Measurements from ENCODE around the gene IFNA5.

Gene IFNA5

GRCh38 chr9:21322911-21323461 is 17.9 kb upstream of the IFNA5 start:
- Histone ChIP-seq H3K9me3 (ENCODE audit: control insufficient read depth in 1 of 2, low read length in 2 of 2) (no peaks in the 10 kb centered on the region), H3K27ac (ENCODE audit: low read length) (no peak overlapping the region), H3K4me1 (ENCODE audit: control insufficient read depth in 1 of 2, insufficient read depth in 2 of 2, low read length in 2 of 2) (peaks cover 13% of the 10 kb centered on the region in 2 donors), H3K4me3 (ENCODE audit: low read depth in 1 of 2, low read length in 2 of 2) (no peak overlapping the region), H3K27me3 (ENCODE audit: low read depth, low read length) (no peaks in the 10 kb centered on the region), H3K36me3 (ENCODE audit: control insufficient read depth in 1 of 2, insufficient read depth in 2 of 2, low read length in 2 of 2) (peaks cover 17 to 18% of the 10 kb centered on the region in 2 donors)

- peaks cover 1 to 6% of the 10 kb centered on the region in 2 donors for H3K4me1 ChIP-seq (ENCODE audit: control insufficient read depth in 1 of 2, insufficient read depth in 2 of 2, low read length in 2 of 2)
- no peak overlapping the region for H3K4me3 ChIP-seq (ENCODE audit: low read depth in 1 of 2, low read length in 2 of 2)
- peaks cover 17 to 18% of the 10 kb centered on the region in 2 donors for H3K36me3 ChIP-seq (ENCODE audit: control insufficient read depth in 1 of 2, insufficient read depth in 2 of 2, low read length in 2 of 2)
- H3K27ac ChIP-seq (ENCODE audit: low read length): no peak overlapping the region
- H3K27me3 ChIP-seq (ENCODE audit: low read depth, low read length): no peaks in the 10 kb centered on the region
- H3K9me3 ChIP-seq (ENCODE audit: control insufficient read depth in 1 of 2, low read length in 2 of 2): no peaks in the 10 kb centered on the region
Measured at GRCh38 chr9:21320465-21320864, 15.4 kb upstream of the IFNA5 start.

GRCh38 chr9:21317956-21318923 is 13.1 kb upstream of the IFNA5 start:
- Histone ChIP-seq H3K36me3 (ENCODE audit: control insufficient read depth in 1 of 2, insufficient read depth in 2 of 2, low read length in 2 of 2) (peaks cover 8 to 9% of the 10 kb centered on the region in 2 donors), H3K9me3 (ENCODE audit: control insufficient read depth in 1 of 2, low read length in 2 of 2) (no peaks in the 10 kb centered on the region), H3K27me3 (ENCODE audit: low read depth, low read length) (no peaks in the 10 kb centered on the region), H3K27ac (ENCODE audit: low read length) (no peak overlapping the region), H3K4me1 (ENCODE audit: control insufficient read depth in 1 of 2, insufficient read depth in 2 of 2, low read length in 2 of 2) (peaks cover 0 to 6% of the 10 kb centered on the region in 2 donors), H3K4me3 (ENCODE audit: low read depth in 1 of 2, low read length in 2 of 2) (no peak overlapping the region)

- H3K4me1 ChIP-seq (ENCODE audit: control insufficient read depth in 1 of 2, insufficient read depth in 2 of 2, low read length in 2 of 2): peaks cover 0 to 6% of the 10 kb centered on the region in 2 donors
- no peaks in the 10 kb centered on the region for H3K9me3 ChIP-seq (ENCODE audit: control insufficient read depth in 1 of 2, low read length in 2 of 2)
- no peak overlapping the region for H3K4me3 ChIP-seq (ENCODE audit: low read depth in 1 of 2, low read length in 2 of 2)
- H3K36me3 ChIP-seq (ENCODE audit: control insufficient read depth in 1 of 2, insufficient read depth in 2 of 2, low read length in 2 of 2): no peaks in the 10 kb centered on the region
- no peaks in the 10 kb centered on the region for H3K27me3 ChIP-seq (ENCODE audit: low read depth, low read length)
- no peak overlapping the region for H3K27ac ChIP-seq (ENCODE audit: low read length)
Measured at GRCh38 chr9:21316860-21317259, 11.7 kb upstream of the IFNA5 start.

DNA sequence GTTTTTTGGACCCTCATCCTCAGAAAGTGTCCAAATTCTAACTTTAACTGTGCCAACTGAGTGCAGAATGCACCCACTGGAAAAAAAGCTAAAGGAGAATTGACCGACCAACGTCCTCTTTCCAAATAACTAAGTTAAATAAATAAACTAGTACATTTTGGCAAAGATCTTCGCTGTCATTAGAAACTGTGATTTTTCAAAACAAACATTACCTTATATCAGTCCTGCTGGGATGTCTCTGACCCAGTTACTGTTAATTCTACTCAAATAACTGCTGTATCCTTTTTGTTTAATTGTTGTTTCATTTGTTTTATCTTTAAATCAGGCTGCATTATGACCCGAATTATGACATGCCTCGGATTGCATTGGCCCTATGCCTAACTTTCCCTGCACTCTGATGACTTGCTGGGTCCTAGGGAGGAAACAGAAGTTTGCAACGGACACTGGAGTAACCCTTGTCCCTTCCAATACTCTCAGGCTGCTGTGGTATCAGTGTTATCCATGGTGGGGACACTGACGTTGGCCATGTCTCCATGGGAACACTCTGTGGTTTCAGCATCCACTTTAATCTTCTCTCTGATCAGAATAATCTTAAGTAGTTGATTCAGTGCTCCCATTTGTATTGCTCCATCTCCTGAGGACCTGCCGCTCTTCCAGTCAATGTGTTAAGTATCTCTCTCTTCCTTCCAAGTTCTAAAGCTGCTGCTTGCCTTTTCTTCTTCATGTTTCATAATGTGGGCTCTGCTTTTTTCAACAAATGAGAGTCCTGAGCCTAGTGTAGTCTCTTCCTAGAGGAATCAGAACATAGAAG is 11.1 kb upstream of the IFNA5 start:
- Histone ChIP-seq H3K27ac (ENCODE audit: low read length) (no peak overlapping the region), H3K27me3 (ENCODE audit: low read depth, low read length) (no peaks in the 10 kb centered on the region), H3K36me3 (ENCODE audit: control insufficient read depth in 1 of 2, insufficient read depth in 2 of 2, low read length in 2 of 2) (no peaks in the 10 kb centered on the region), H3K9me3 (ENCODE audit: control insufficient read depth in 1 of 2, low read length in 2 of 2) (no peaks in the 10 kb centered on the region), H3K4me1 (ENCODE audit: control insufficient read depth in 1 of 2, insufficient read depth in 2 of 2, low read length in 2 of 2) (peaks cover 0 to 6% of the 10 kb centered on the region in 2 donors), H3K4me3 (ENCODE audit: low read depth in 1 of 2, low read length in 2 of 2) (no peak overlapping the region)

DNA sequence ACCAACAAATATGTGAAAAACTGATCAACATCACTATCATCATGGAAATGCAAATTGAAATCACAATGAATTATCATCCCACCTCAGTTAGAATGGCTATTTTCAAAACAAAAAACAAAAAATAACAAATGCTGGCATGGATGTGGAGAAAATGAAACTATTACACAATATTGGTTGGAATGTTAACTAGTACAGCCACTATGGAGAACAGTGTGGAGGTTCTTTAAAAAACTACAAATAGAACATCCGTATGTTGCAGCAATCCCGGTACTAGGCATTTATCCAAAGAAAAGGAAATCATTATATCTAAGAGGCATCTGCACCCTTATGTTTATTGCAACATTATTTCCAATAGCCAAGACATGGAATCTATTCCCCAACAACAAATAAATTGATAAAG is 9.0 kb upstream of the IFNA5 start:
- H3K27ac ChIP-seq (ENCODE audit: low read length): no peak overlapping the region
- peaks cover 0 to 6% of the 10 kb centered on the region in 2 donors for H3K4me1 ChIP-seq (ENCODE audit: control insufficient read depth in 1 of 2, insufficient read depth in 2 of 2, low read length in 2 of 2)
- H3K27me3 ChIP-seq (ENCODE audit: low read depth, low read length): no peaks in the 10 kb centered on the region

DNA sequence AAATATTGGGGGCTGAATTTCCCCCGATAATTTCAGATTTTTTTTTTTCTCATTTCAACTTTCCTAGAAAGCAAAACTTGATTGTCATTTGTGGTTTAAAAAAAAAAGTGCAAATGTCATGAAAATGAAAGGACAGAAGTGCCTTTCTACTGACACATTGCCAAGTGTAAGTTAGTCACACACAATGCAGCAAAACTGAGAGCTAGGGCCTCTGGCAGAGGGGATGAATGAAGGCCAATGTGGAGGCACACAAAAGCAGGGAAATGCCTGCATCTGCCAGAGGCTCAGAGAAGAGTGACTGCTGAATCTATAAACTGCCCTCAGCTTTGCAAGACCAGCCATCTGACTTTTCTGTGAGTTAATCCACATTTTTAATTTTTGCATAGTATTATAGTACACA is 6.8 kb upstream of the IFNA5 start:
- no peak overlapping the region for H3K4me3 ChIP-seq (ENCODE audit: low read depth in 1 of 2, low read length in 2 of 2)
- H3K4me1 ChIP-seq (ENCODE audit: control insufficient read depth in 1 of 2, insufficient read depth in 2 of 2, low read length in 2 of 2): peaks cover 0 to 4% of the 10 kb centered on the region in 2 donors
- no peaks in the 10 kb centered on the region for H3K36me3 ChIP-seq (ENCODE audit: control insufficient read depth in 1 of 2, insufficient read depth in 2 of 2, low read length in 2 of 2)
- no peaks in the 10 kb centered on the region for H3K27me3 ChIP-seq (ENCODE audit: low read depth, low read length)
- no peak overlapping the region for H3K27ac ChIP-seq (ENCODE audit: low read length)
- no peaks in the 10 kb centered on the region for H3K9me3 ChIP-seq (ENCODE audit: control insufficient read depth in 1 of 2, low read length in 2 of 2)

More for the DNA sequence above, 9.0 kb upstream of the IFNA5 start:
- Histone ChIP-seq H3K4me3 (ENCODE audit: low read depth in 1 of 2, low read length in 2 of 2) (no peak overlapping the region), H3K9me3 (ENCODE audit: control insufficient read depth in 1 of 2, low read length in 2 of 2) (no peaks in the 10 kb centered on the region), H3K36me3 (ENCODE audit: control insufficient read depth in 1 of 2, insufficient read depth in 2 of 2, low read length in 2 of 2) (no peaks in the 10 kb centered on the region)

DNA sequence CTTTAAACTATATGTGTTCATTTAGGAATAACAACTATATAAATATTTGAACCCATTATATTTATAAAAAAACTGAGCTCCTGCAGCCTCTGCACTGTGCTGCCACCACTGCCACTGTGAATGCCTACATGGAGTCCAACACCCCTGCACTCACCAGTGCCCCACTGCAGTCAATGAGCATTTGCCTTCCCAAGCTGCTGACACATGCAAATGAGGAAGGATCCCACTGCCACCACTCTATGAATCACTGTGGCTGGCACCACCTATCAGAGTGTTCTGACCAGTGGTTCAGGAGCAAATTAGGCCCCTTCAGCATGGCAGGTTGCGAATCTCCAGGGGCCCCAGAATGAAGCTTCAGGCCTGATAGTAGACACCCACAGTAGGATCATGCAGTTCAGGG is 9.1 kb downstream of the IFNA5 start:
- Histone ChIP-seq H3K27me3 (ENCODE audit: low read depth, low read length) (no peaks in the 10 kb centered on the region), H3K27ac (ENCODE audit: low read length) (no peak overlapping the region), H3K4me3 (ENCODE audit: low read depth in 1 of 2, low read length in 2 of 2) (no peak overlapping the region), H3K36me3 (ENCODE audit: control insufficient read depth in 1 of 2, insufficient read depth in 2 of 2, low read length in 2 of 2) (no peaks in the 10 kb centered on the region), H3K4me1 (ENCODE audit: control insufficient read depth in 1 of 2, insufficient read depth in 2 of 2, low read length in 2 of 2) (no peaks in the 10 kb centered on the region), H3K9me3 (ENCODE audit: control insufficient read depth in 1 of 2, low read length in 2 of 2) (no peaks in the 10 kb centered on the region)

DNA sequence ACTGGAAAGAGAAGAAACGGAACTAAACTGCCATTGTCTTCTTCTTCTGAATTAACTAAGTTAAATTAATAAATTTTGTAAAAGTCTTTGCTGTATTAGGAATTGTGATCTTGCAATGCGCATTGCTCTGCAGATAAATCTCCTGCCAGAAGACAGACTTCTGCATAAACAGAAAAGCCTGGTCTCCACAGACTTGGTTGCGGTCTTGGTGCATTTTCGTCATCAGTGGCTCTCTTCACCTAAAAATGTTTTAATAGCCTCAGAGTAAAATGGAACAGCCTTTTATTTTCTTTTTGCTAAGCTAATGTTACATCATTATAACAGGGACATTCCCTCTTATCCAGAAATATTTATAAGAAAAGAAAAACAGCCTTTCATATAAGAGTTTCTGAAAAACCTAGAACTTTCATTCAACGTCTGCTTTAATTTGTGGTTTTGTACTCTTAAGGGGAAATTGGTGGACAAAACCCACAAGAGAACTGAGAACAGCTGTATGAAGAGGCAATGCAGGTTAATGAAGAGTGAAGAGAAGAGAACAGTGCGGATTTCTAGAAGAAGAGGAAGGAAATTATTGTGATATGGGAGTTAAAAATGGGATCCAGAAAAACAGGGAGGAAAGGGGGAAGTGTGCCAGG is 10.1 kb downstream of the IFNA5 start:
- Histone ChIP-seq H3K36me3 (ENCODE audit: control insufficient read depth in 1 of 2, insufficient read depth in 2 of 2, low read length in 2 of 2) (no peaks in the 10 kb centered on the region), H3K27ac (ENCODE audit: low read length) (no peak overlapping the region), H3K4me3 (ENCODE audit: low read depth in 1 of 2, low read length in 2 of 2) (no peak overlapping the region), H3K9me3 (ENCODE audit: control insufficient read depth in 1 of 2, low read length in 2 of 2) (no peaks in the 10 kb centered on the region), H3K27me3 (ENCODE audit: low read depth, low read length) (no peaks in the 10 kb centered on the region), H3K4me1 (ENCODE audit: control insufficient read depth in 1 of 2, insufficient read depth in 2 of 2, low read length in 2 of 2) (no peaks in the 10 kb centered on the region)

DNA sequence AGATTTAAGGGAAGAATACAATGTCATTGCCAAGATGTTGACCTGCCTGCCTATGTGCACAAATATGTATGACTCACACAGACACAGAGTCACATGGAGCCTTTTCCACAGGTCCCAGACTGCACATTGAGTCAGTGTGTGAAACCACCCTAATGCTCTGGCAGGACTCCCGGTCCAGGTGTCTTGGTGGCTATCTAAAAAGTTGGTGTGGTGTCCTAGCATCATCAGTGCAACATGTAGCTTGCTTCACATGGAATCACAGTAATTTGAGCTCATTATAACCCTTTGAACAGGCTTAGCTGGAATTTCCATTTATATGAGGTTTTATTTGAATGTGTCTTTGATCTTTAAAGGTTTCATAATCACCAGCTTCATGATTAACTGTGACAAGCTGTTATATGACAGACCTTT is 10.7 kb downstream of the IFNA5 start:
- no peaks in the 10 kb centered on the region for H3K36me3 ChIP-seq (ENCODE audit: control insufficient read depth in 1 of 2, insufficient read depth in 2 of 2, low read length in 2 of 2)
- no peaks in the 10 kb centered on the region for H3K4me1 ChIP-seq (ENCODE audit: control insufficient read depth in 1 of 2, insufficient read depth in 2 of 2, low read length in 2 of 2)
- no peaks in the 10 kb centered on the region for H3K9me3 ChIP-seq (ENCODE audit: control insufficient read depth in 1 of 2, low read length in 2 of 2)
- H3K27me3 ChIP-seq (ENCODE audit: low read depth, low read length): no peaks in the 10 kb centered on the region
- H3K4me3 ChIP-seq (ENCODE audit: low read depth in 1 of 2, low read length in 2 of 2): no peak overlapping the region
- H3K27ac ChIP-seq (ENCODE audit: low read length): no peak overlapping the region

- no peaks in the 10 kb centered on the region for H3K27me3 ChIP-seq (ENCODE audit: low read depth, low read length)
- no peak overlapping the region for H3K27ac ChIP-seq (ENCODE audit: low read length)
- H3K36me3 ChIP-seq (ENCODE audit: control insufficient read depth in 1 of 2, insufficient read depth in 2 of 2, low read length in 2 of 2): no peaks in the 10 kb centered on the region
- no peaks in the 10 kb centered on the region for H3K4me1 ChIP-seq (ENCODE audit: control insufficient read depth in 1 of 2, insufficient read depth in 2 of 2, low read length in 2 of 2)
- no peaks in the 10 kb centered on the region for H3K9me3 ChIP-seq (ENCODE audit: control insufficient read depth in 1 of 2, low read length in 2 of 2)
- H3K4me3 ChIP-seq (ENCODE audit: low read depth in 1 of 2, low read length in 2 of 2): no peak overlapping the region
Measured at GRCh38 chr9:21289848-21290247, 15.3 kb downstream of the IFNA5 start.

Measured in muscle layer of duodenum (tissue), 2 donors.